HepG2 (cell line): Measurements from ENCODE around the gene KRTAP2-3. TPM values are rescaled to one million over a fixed set of nuclear protein-coding genes. Genes with fewer than 3 reads are reported as not detected.
"Not testable (repeated sequence)": the region's sequence is repeated elsewhere in the genome, so short reads cannot be mapped to it uniquely, and the experiment has no call there.

Source experiments
- ATAC-seq: fragments of 200-7000 bp; cut with Tn5 transposase; 3 replicates; pipeline ENCODE4 v1.9.1; 2020; ENCODE audit warnings: mild to moderate bottlenecking, moderate library complexity
- BruUV-seq: library from RNA; stranded (reverse); fragments of 400-500 nt; replicated peaks from 2 replicates; lab custom pipeline; 2021; lab: Mats Ljungman, UMichigan
- CTCF ChIA-PET: fragments of 300-600 bp; formaldehyde crosslinking; extraction: SDS; loops from one replicate; lab custom pipeline; 2021; ENCODE audit warnings: low total read pairs, inconsistent platforms, low intra/inter-chr PET ratio; lab: Yijun Ruan, JAX
- POLR2A ChIA-PET: fragments of 350-600 bp; sonication (Branson Sonifier 250); formaldehyde crosslinking; loops from one replicate; lab custom pipeline; 2020; ENCODE audit warnings: antibody characterized with exemption, inconsistent platforms; lab: Yijun Ruan, JAX
- DNase-seq: peaks from one replicate; pipeline ENCODE4 v3.0.0-alpha.2; 2015; ENCODE audit warnings: low spot score
- FAIRE-seq: peaks from 3 replicates; lab custom pipeline; 2011; peaks lifted over from hg19 to GRCh38; lab: Jason Lieb, UNC
- H2AFZ ChIP-seq: one replicate; pipeline ENCODE4 v1.6.1; 2011; ENCODE audit warnings: low read length, inconsistent platforms
- H3K27ac ChIP-seq: fragments of 300-600 bp; 3 replicates; pipeline ENCODE4 v1.8.0; 2011; ENCODE audit warnings: mixed run types, mild to moderate bottlenecking, mixed read lengths, low read length, inconsistent platforms; ENCODE audit not compliant: insufficient read depth; ENCODE audit errors: extremely low read length
- H3K27me3 ChIP-seq, 2 experiments: fragments of 200-600 bp in 1 of 2; 2 replicates in 1 of 2; 3 replicates in 1 of 2; pipeline versions ENCODE4 v1.6.0 to v1.8.0; 2011; ENCODE audit warnings: low read length in 2 of 2, mild to moderate bottlenecking in 2 of 2, moderate library complexity in 2 of 2, inconsistent platforms in 1 of 2; ENCODE audit not compliant: insufficient read depth in 2 of 2, control insufficient read depth in 1 of 2
- H3K36me3 ChIP-seq, 2 experiments: fragments of 200-600 bp in 1 of 2; replicated peaks in 1 of 2; 2 replicates in 1 of 2; 3 replicates in 1 of 2; pipeline versions ENCODE4 v1.5.1 to v1.8.0; 2011; ENCODE audit warnings: low read length in 2 of 2, inconsistent platforms in 1 of 2; ENCODE audit not compliant: insufficient read depth in 2 of 2, control insufficient read depth in 1 of 2
- H3K4me1 ChIP-seq: 2 replicates; pipeline ENCODE4 v1.5.1; 2012; ENCODE audit warnings: low read length, inconsistent platforms; ENCODE audit not compliant: insufficient read depth
- H3K4me2 ChIP-seq: 2 replicates; pipeline ENCODE4 v1.6.0; 2011; ENCODE audit warnings: low read depth, low read length, inconsistent platforms
- H3K4me3 ChIP-seq, 3 experiments: fragments of 200-600 bp in 1 of 3; sonication (generic), shearing (Covaris generic) in 1 of 3; replicated peaks in 1 of 3; 2 replicates each; pipeline ENCODE4 v1.5.1; 2011 to 2016; ENCODE audit warnings: low read length in 3 of 3, inconsistent platforms in 2 of 3, low read depth in 2 of 3, mild to moderate bottlenecking in 2 of 3, control low read depth in 1 of 3, mixed read lengths in 1 of 3; ENCODE audit not compliant: insufficient read depth in 1 of 3
- H3K79me2 ChIP-seq: one replicate; pipeline ENCODE4 v1.6.1; 2011; ENCODE audit warnings: low read length, inconsistent platforms; ENCODE audit not compliant: insufficient read depth
- H3K9ac ChIP-seq: 2 replicates; pipeline ENCODE4 v1.6.0; 2011; ENCODE audit warnings: mild to moderate bottlenecking, low read depth, low read length, inconsistent platforms; ENCODE audit not compliant: insufficient read depth
- H3K9me3 ChIP-seq: 2 replicates; pipeline ENCODE4 v1.5.1; 2012; ENCODE audit warnings: mild to moderate bottlenecking, low read length
- H4K20me1 ChIP-seq: 2 replicates; pipeline ENCODE4 v1.6.0; 2011; ENCODE audit warnings: inconsistent platforms, mild to moderate bottlenecking, low read length, moderate library complexity; ENCODE audit not compliant: insufficient read depth
- WGBS: methylation state at CpG from one replicate; pipeline ENCODE4 v1.1.6; 2017; ENCODE audit warnings: low lambda C conversion rate; 5-methylcytosine and 5-hydroxymethylcytosine counted together
- in situ Hi-C: cut with HindIII; loops from 2 replicates; pipeline ENCODE4 v1.10.0; 2017; ENCODE audit warnings: low pct_unique_long_range_greater_than_20kb; ENCODE audit not compliant: extremely low pct_ligation_motif_present
- intact Hi-C: fragments of 100-400 bp; cut with micrococcal nuclease; formaldehyde crosslinking; loops from one replicate; pipeline ENCODE4 v1.10.0; 2022; ENCODE audit not compliant: unreplicated experiment
- polyA plus RNA-seq, 8 experiments: library from polyadenylated mRNA; depleted of rRNA in 3 of 8; stranded (reverse) in 7 of 8; unstranded in 1 of 8; fragments of >200 nt; fragmentation: Illumina TruSeq in 4 of 8; extraction: Trizol in 4 of 8; gene quantifications; 2 replicates each; pipeline versions ENCODE4 v1.2.1 to v1.2.3, GENCODE V29; 2011 to 2016; ENCODE audit warnings: low read depth in 4 of 8, missing spikeins in 1 of 8, mixed read lengths in 1 of 8; ENCODE audit not compliant: insufficient read depth in 1 of 8
- total RNA-seq, 5 experiments: library from RNA; depleted of rRNA; stranded (reverse); fragments of >200 nt; fragmentation: Illumina TruSeq; extraction: Trizol; gene quantifications; 2 replicates each; pipeline ENCODE4 v1.2.3, GENCODE V29; 2016; ENCODE audit warnings: low read depth in 1 of 5

The KRTAP2-3 gene
- total and polyA plus RNA-seq, 2 of the 13 experiments (the other 11 are each of a cell fraction or from before 2014, with no cell fraction given): 0.25 TPM; not detected in 1

GRCh38 chr17:41105347-41105746 lies 45.4 kb upstream of the KRTAP2-3 start, which contains the start of gene KRTAP4-9:
Gene KRTAP4-9, plus strand, starts transcription at chr17:41105389. Its CDS starts 0 bp downstream, at chr17:41105389.
- H3K36me3 ChIP-seq, H3K4me3 ChIP-seq, POLR2A ChIA-PET, in situ Hi-C loops, intact Hi-C loops, BruUV-seq, H3K9ac ChIP-seq, H3K4me1 ChIP-seq, CTCF ChIA-PET, FAIRE-seq, H3K27ac ChIP-seq, H3K79me2 ChIP-seq, H4K20me1 ChIP-seq, H3K4me2 ChIP-seq, H3K9me3 ChIP-seq, H2AFZ ChIP-seq, DNase-seq, H3K27me3 ChIP-seq, ATAC-seq: not testable (repeated sequence)
- WGBS: 44% methylated on average over 5 of the region's 10 CpGs

- H3K9me3 ChIP-seq, in situ Hi-C loops, DNase-seq, H3K9ac ChIP-seq, H4K20me1 ChIP-seq, POLR2A ChIA-PET, H3K4me1 ChIP-seq, FAIRE-seq, CTCF ChIA-PET, ATAC-seq, H3K27me3 ChIP-seq, H2AFZ ChIP-seq, H3K4me3 ChIP-seq, H3K79me2 ChIP-seq, BruUV-seq, H3K4me2 ChIP-seq, intact Hi-C loops, H3K36me3 ChIP-seq, H3K27ac ChIP-seq: not testable (repeated sequence)
- 9% methylated on average over 2 of the region's 2 CpGs for WGBS
Measured at GRCh38 chr17:41104386-41105038, 44.6 kb upstream of the KRTAP2-3 start.
